Naive B cell (primary cell): ENCODE results near the gene GRM1. TPM values are rescaled to one million over a fixed set of nuclear protein-coding genes. Genes with fewer than 3 reads are reported as not detected.
A peak's percentile ranks its signal among the peaks of the same experiment; 100 is the strongest.

ENCODE experiments used
- ATAC-seq, 2 donors: fragments of 150-1000 bp; cut with Tn5 transposase; 2 replicates each; pipeline ENCODE4 v1.10.0; 2021; ENCODE audit warnings: low read depth in 2 of 2, mild to moderate bottlenecking in 2 of 2, moderate library complexity in 2 of 2
- DNase-seq: peaks from one replicate; pipeline ENCODE4 v3.0.0; 2022
- H3K27ac Mint-ChIP-seq, 6 donors: one replicate each; pipeline ENCODE4 v1.8.0; 2020 to 2022; ENCODE audit warnings: mild to moderate bottlenecking in 6 of 6, mixed read lengths in 6 of 6, moderate library complexity in 5 of 6, inconsistent platforms in 2 of 6
- H3K27me3 Mint-ChIP-seq, 3 donors: one replicate each; pipeline ENCODE4 v1.8.0; 2021 to 2022; ENCODE audit warnings: mixed read lengths in 3 of 3, mild to moderate bottlenecking in 1 of 3
- H3K36me3 Mint-ChIP-seq, 2 donors: one replicate each; pipeline ENCODE4 v1.8.0; 2020 to 2022; ENCODE audit warnings: mixed read lengths in 2 of 2, inconsistent platforms in 1 of 2, mild to moderate bottlenecking in 1 of 2
- H3K4me1 Mint-ChIP-seq, 3 donors: one replicate each; pipeline ENCODE4 v1.8.0; 2020 to 2022; ENCODE audit warnings: mixed read lengths in 3 of 3, inconsistent platforms in 1 of 3, mild to moderate bottlenecking in 1 of 3, moderate library complexity in 1 of 3
- H3K4me3 Mint-ChIP-seq, 8 donors: one replicate each; pipeline ENCODE4 v1.8.0; 2020 to 2022; ENCODE audit warnings: mild to moderate bottlenecking in 8 of 8, mixed read lengths in 8 of 8, moderate library complexity in 8 of 8, inconsistent platforms in 2 of 8
- H3K9me3 Mint-ChIP-seq, 7 donors: one replicate each; pipeline ENCODE4 v1.8.0; 2020 to 2022; ENCODE audit warnings: mixed read lengths in 7 of 7, mild to moderate bottlenecking in 5 of 7, inconsistent platforms in 2 of 7, moderate library complexity in 1 of 7
- polyA plus RNA-seq, 6 donors: library from polyadenylated mRNA; unstranded; fragments of 300-500 nt; fragmentation: Illumina TruSeq; gene quantifications; one replicate each; pipeline ENCODE4 v1.2.3, GENCODE V29; 2021; ENCODE audit warnings: low read depth in 6 of 6

GRM1 gene
- polyA plus RNA-seq, 6 donors from 2014 or later = not detected

DNA sequence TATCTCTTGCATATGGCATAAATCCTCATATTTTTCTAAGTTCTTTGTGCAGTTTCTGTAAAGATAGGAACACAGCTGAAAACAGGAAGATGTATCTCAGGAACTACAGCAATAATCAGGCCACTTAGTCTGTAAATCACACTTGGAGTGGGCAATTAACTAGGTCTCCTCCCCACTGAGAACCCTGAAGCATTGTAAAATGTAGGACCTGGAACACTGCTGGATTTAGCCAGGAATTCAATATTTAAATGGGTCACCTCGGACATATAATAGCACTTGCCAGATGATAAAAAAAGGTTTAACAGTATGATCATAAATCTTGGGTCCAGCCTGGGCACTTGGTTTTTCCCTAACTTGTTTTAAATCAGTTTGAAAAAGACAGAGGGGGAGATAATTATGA lies 155.0 kb downstream of the GRM1 start:
- Mint-ChIP-seq H3K4me1 (no peaks in the 10 kb centered on the region), H3K4me3 (no peak overlapping the region), H3K36me3 (no peaks in the 10 kb centered on the region), H3K27ac (no peak overlapping the region), H3K9me3 (no peaks in the 10 kb centered on the region), H3K27me3 (no peaks in the 10 kb centered on the region)
- DNase-seq (no peak), ATAC-seq (no peak)

DNA sequence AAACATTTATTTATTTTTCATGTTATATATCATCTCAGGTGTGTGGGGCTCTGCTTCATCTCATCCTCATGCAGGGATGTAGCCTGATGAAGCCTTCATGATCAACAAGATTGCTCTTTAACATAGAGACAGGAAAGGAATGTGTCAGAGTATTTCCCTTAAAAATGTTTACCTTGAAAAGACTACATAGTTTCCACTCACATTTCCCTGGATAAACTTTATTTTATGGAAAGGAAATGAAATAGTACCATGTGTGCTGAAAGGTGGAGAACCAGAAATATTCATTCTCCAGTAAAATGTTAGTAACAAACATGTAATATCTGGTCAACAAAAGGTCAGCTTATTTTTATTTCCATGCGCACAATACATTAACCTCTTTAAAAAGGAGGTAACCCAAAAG lies 155.8 kb downstream of the GRM1 start:
- Mint-ChIP-seq H3K9me3 (no peaks in the 10 kb centered on the region), H3K4me3 (no peak overlapping the region), H3K27ac (no peak overlapping the region), H3K27me3 (no peaks in the 10 kb centered on the region), H3K36me3 (no peaks in the 10 kb centered on the region), H3K4me1 (no peaks in the 10 kb centered on the region)
- ATAC-seq (no peak), DNase-seq (no peak)

DNA sequence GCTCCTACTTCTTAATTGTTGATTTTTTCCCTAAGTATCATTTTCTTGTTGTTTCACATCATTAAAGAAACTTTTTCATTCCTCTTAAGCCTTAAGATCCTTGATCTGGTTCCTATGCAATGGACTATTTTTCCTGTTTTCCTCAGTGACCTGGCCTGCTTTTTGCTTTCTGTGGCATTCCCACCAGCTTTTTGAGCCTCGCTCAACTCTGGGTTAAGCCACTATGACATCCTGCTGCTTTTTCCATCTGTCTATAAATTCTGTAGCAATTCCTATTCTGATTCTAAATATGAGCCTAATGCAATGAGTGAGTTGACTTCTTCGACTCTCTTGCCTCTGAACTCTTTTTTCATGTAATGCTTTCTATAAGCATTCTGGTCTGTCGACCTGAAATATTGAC lies 160.3 kb downstream of the GRM1 start:
- Mint-ChIP-seq H3K27me3 (no peaks in the 10 kb centered on the region), H3K4me1 (no peaks in the 10 kb centered on the region)
- no peak for DNase-seq

DNA sequence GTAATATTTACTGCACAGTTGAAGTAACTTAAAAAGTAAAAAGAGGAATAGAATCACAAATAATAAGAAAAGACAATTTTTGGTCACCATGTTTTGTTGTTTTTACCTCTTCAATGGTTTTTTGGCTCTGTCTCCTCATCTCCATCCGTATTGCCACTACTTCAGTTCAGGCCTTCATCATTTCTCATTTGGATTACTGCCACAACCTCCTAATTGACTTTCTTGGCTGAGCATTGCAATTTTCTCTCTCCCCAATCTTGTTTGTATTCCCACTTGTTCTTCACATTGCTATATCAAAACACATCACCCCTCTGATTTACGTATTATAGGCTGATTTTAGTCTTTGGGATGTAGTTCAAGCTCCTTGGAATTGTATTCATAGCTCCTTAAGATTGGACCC lies 161.7 kb downstream of the GRM1 start:
- ATAC-seq = no peak
- Mint-ChIP-seq H3K27me3 (no peaks in the 10 kb centered on the region), H3K4me1 (no peaks in the 10 kb centered on the region), H3K27ac (no peak overlapping the region), H3K36me3 (no peaks in the 10 kb centered on the region), H3K9me3 (peaks cover 0 to 10% (median 0%) of the 10 kb centered on the region in 7 donors), H3K4me3 (no peak overlapping the region)
- no peak for DNase-seq

More for the DNA sequence above, 160.3 kb downstream of the GRM1 start:
- no peak for ATAC-seq
- Mint-ChIP-seq H3K27ac (no peak overlapping the region), H3K9me3 (peaks cover 0 to 6% (median 0%) of the 10 kb centered on the region in 7 donors), H3K36me3 (no peaks in the 10 kb centered on the region), H3K4me3 (no peak overlapping the region)

DNA sequence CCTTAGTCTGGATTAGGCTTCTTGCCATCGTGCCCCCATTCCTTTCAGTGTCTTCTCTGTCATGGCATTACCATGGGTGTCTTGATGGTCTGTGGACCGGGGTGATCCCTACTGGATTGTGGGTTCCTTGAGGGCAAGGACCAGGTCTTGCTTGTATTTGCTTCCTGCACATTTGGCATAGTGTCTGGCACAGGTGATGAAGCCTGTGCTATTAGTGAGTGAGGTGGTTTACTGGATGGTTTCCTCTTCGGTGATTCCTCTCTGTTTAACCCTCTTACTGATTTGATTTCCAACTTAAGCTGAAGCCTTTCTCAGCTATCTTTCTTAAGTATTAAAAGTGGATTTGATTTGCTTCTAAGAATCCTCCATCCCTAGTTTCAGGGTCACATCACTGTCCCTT lies 162.3 kb downstream of the GRM1 start:
- no peak overlapping the region for H3K27ac Mint-ChIP-seq
- H3K4me1 Mint-ChIP-seq = no peaks in the 10 kb centered on the region
- no peaks in the 10 kb centered on the region for H3K27me3 Mint-ChIP-seq
- DNase-seq (no peak), ATAC-seq (no peak)
- no peak overlapping the region for H3K4me3 Mint-ChIP-seq
- peaks cover 0 to 10% (median 0%) of the 10 kb centered on the region in 7 donors for H3K9me3 Mint-ChIP-seq
- H3K36me3 Mint-ChIP-seq = no peaks in the 10 kb centered on the region

DNA sequence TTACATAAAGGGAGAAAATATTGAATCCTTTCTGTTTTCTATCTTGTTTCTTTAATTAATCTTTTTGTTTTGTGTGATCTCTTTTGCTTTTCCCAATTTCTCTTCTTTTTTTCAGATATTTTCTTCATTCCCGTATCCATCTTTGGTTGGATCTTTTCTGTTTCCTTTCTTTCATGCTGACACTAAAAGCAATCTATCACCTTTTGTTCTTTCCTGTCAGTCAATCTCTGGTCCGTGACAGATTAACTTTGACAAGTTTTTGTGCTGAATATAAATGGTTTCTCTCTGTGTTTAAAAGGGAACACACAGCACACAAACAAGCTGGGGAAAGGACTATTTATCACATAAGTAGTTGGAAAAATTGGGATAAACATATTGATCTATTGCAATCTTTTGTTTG lies 162.8 kb downstream of the GRM1 start:
- DNase-seq (no peak), ATAC-seq (no peak)
- Mint-ChIP-seq H3K4me3 (no peak overlapping the region), H3K4me1 (no peaks in the 10 kb centered on the region), H3K27me3 (no peaks in the 10 kb centered on the region), H3K36me3 (no peaks in the 10 kb centered on the region), H3K27ac (no peak overlapping the region), H3K9me3 (peaks cover 0 to 10% (median 0%) of the 10 kb centered on the region in 7 donors)

DNA sequence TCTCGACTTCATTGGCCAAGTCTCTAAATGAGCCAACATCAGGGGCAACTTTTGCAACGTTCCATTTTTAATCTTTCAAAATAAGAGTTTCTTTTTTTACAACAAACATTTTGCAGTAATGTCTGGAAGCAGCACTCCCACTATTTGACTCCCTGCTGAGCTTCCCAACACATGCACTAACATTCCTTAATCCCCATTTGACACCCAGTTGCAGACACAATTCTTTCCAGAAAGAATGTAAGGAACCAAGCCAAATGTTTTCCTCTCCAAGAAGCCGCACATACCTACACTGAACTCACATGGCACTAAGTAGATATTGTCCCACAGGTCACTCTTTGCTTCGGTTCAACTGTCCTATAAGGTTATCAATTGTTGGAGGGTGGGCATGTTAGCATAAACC lies 165.6 kb downstream of the GRM1 start:
- ATAC-seq (no peak), DNase-seq (no peak)
- Mint-ChIP-seq H3K4me1 (no peaks in the 10 kb centered on the region), H3K27ac (no peak overlapping the region), H3K36me3 (no peaks in the 10 kb centered on the region), H3K27me3 (no peaks in the 10 kb centered on the region), H3K9me3 (peaks cover 0 to 10% (median 0%) of the 10 kb centered on the region in 7 donors), H3K4me3 (no peak overlapping the region)

DNA sequence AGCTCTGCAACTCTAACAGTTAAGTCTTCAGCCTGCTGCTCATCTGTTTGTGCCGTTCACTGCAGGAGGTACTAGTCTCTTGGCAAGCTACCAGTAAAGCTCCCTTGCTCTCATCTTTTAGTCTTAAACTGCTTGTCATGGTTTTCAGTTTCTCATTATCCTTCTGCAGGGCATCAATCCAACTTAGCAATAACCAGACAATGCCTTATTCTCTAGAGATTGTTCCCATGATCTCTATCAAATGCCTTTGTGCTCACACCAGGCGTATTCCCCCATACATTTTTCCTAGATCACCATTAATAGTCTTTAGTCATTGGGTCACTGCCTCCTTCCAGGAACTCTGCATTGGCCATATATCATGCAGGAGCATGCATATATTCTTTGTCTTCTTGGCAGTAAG lies 171.3 kb downstream of the GRM1 start:
- no peaks in the 10 kb centered on the region for H3K36me3 Mint-ChIP-seq
- no peaks in the 10 kb centered on the region for H3K4me1 Mint-ChIP-seq
- peaks cover 0 to 8% (median 0%) of the 10 kb centered on the region in 7 donors for H3K9me3 Mint-ChIP-seq
- no peak overlapping the region for H3K27ac Mint-ChIP-seq
- no peak for ATAC-seq
- no peak overlapping the region for H3K4me3 Mint-ChIP-seq
- H3K27me3 Mint-ChIP-seq = no peaks in the 10 kb centered on the region
- DNase-seq = no peak

DNA sequence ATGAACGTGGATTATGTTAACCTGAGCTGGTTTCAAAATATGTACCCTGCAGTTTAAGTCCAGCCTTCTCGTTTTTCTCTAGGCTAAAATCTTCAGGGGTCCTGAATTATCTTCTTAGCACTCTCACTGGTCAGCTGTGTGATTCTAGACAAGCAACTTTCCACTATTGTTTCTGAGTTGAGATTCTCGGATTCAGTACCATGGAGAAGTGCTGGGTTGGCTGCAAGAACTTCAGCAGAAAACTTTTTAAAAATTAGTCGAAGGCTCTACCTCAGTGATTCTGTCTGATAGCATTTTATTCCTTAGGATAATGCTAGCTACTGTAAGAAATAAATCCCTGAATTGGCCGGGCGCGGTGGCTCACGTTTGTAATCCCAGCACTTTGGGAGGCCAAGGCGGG lies 173.7 kb downstream of the GRM1 start:
- no peaks in the 10 kb centered on the region for H3K36me3 Mint-ChIP-seq
- no peak overlapping the region for H3K27ac Mint-ChIP-seq
- no peak overlapping the region for H3K4me3 Mint-ChIP-seq
- ATAC-seq (no peak), DNase-seq (no peak)
- H3K4me1 Mint-ChIP-seq = no peaks in the 10 kb centered on the region
- H3K9me3 Mint-ChIP-seq = peaks cover 0 to 5% (median 0%) of the 10 kb centered on the region in 7 donors
- H3K27me3 Mint-ChIP-seq = no peaks in the 10 kb centered on the region

DNA sequence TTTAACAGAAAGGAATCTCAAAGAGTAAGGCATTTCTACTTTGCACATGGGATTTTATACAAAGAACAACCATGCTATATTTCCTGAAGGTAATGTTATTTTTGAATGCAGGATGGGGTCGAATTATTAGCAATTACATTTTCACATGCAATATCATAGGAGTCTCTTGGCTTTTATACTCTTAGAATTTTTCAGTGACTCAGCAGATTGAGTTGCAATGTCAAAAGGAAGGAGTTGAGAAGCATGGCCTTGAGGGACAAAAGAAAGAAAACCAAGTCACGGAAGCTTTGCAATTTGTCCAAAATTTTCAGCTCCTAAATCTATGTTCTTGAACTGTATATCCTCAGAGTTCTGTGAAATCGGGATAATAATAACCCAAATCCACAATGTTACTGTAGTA lies 181.1 kb downstream of the GRM1 start:
- H3K27me3 Mint-ChIP-seq = no peaks in the 10 kb centered on the region
- no peaks in the 10 kb centered on the region for H3K4me1 Mint-ChIP-seq
- no peak overlapping the region for H3K4me3 Mint-ChIP-seq
- H3K9me3 Mint-ChIP-seq = peaks cover 0 to 3% (median 0%) of the 10 kb centered on the region in 7 donors
- DNase-seq (no peak), ATAC-seq (no peak)
- no peak overlapping the region for H3K27ac Mint-ChIP-seq
- no peaks in the 10 kb centered on the region for H3K36me3 Mint-ChIP-seq

DNA sequence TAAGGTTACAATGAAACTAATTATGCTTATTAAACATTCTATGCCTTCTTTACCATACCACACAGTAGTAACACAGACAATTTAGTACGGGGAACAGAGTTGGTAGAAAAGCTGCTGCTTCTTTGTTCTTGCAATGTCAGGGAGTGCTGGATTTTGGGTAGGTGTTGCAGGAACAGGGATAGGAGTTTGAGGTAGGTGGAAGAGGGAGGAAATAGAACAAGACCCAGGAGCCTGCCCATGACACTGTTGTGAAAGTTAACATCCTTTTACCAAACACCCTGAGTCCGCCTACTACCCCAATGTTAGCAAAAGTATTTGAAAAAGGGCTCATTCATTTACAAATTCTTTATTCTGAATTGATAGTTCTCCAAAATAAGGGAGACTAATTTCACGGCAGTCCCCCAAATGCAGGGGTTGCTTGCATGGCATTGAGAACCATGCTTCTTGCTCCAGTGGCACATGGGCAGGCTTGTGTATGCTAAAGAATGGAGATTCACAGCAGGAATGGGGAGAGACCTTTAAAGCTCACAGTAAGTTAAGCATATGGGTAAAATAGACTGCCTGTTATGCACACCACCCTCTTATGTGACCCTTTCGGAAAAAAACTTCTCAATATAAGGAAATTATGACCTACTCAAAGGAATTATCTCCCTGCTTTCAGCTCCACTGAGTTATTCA lies 181.7 kb downstream of the GRM1 start:
- no peak overlapping the region for H3K4me3 Mint-ChIP-seq
- H3K27ac Mint-ChIP-seq = no peak overlapping the region
- peaks cover 0 to 3% (median 0%) of the 10 kb centered on the region in 7 donors for H3K9me3 Mint-ChIP-seq
- no peaks in the 10 kb centered on the region for H3K36me3 Mint-ChIP-seq
- no peaks in the 10 kb centered on the region for H3K27me3 Mint-ChIP-seq
- ATAC-seq (no peak), DNase-seq (no peak)
- H3K4me1 Mint-ChIP-seq = no peaks in the 10 kb centered on the region

DNA sequence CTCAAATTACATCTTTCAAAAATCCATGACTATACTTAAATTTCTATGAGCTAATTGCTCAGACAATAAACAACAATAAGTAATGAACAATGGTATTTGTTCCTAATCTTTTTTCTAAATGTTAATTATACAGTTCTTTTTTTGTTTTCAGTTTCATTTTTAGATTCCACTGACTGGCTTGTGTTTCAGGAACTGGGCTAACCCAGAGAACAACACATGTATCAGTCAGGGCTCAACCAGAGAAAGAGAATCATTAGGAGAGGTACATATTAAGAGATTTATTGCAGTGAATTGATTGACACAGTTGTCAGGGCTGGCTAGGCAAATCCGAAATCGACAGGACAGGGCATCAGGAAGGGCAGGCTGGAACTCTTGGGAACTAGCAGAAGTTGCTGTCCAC lies 182.8 kb downstream of the GRM1 start:
- Mint-ChIP-seq H3K9me3 (no peaks in the 10 kb centered on the region), H3K4me3 (no peak overlapping the region), H3K4me1 (no peaks in the 10 kb centered on the region), H3K27me3 (no peaks in the 10 kb centered on the region), H3K27ac (no peak overlapping the region), H3K36me3 (no peaks in the 10 kb centered on the region)
- DNase-seq (no peak), ATAC-seq (no peak)

DNA sequence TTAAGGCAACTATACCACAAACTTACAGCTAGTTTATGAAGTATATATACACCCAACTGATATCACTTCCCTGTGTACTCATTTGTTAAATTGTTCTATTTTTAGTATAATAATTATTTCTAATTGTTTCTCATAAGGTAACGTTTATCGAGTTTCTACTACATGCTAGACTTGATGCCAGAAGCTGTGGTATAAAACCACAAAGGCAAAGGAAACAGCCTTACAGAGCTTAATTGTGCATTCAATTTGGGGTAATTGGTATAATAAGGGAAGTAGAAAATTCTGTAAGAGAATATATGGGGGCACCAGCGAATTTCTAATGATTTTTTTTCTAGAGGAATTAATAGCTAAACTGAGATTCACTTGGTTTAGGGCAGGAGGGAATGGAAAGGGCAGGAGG lies 183.9 kb downstream of the GRM1 start:
- Mint-ChIP-seq H3K9me3 (no peaks in the 10 kb centered on the region), H3K27me3 (no peaks in the 10 kb centered on the region), H3K36me3 (no peaks in the 10 kb centered on the region), H3K27ac (peak overlapping the region in 1 of 6 donors; percentile 35), H3K4me3 (no peak overlapping the region), H3K4me1 (no peaks in the 10 kb centered on the region)
- ATAC-seq = no peak
- DNase-seq = no peak

DNA sequence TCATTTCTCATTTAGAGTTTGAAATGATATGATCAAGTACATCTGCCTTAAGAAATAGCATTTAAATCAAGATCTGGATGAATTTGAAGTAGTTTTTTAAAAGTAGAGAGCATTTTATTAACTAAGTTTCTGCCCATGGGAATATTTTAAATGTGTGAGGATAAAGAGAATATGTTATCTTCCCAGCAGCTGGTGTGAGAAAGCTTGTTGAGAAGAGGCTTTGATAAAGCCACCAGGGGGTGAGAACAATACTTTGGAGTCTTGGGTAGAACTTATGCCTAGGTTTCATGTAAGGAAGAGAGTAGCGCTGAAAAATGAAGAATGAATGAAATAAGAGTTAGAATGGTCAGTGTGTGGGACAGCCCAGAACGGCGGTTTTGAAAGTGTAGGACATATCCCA lies 190.2 kb downstream of the GRM1 start:
- ATAC-seq (no peak), DNase-seq (no peak)
- H3K27ac Mint-ChIP-seq = no peak overlapping the region
- H3K27me3 Mint-ChIP-seq = no peaks in the 10 kb centered on the region
- no peak overlapping the region for H3K4me3 Mint-ChIP-seq
- H3K4me1 Mint-ChIP-seq = no peaks in the 10 kb centered on the region
- H3K36me3 Mint-ChIP-seq = no peaks in the 10 kb centered on the region
- H3K9me3 Mint-ChIP-seq = peaks cover 0 to 4% (median 0%) of the 10 kb centered on the region in 7 donors

DNA sequence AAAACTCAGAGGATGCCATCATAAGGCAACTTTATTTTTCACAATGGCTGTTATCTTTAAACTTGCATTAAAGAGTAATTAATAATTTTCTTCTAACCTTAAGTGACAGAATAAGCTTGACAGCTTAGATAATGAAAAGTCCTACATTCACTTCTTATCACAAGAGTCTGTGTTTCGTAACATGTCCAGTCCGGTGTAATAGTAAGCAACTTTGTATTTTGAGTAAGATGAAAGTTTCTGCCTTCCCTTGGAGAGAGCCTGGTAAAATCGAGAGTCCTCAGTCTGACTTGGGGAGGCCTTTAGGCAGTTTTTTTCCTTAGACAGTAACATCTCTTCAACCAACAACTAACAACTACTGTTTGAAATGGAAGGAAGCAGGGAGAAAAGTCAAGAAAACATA lies 195.6 kb downstream of the GRM1 start:
- Mint-ChIP-seq H3K4me3 (no peak overlapping the region), H3K27ac (no peak overlapping the region), H3K4me1 (no peaks in the 10 kb centered on the region), H3K9me3 (peaks cover 0 to 4% (median 2%) of the 10 kb centered on the region in 7 donors), H3K36me3 (no peaks in the 10 kb centered on the region), H3K27me3 (no peaks in the 10 kb centered on the region)
- DNase-seq (no peak), ATAC-seq (no peak)
